ENCODE measurements around the gene CDKN1C. TPM values are rescaled to one million over a fixed set of nuclear protein-coding genes. Genes with fewer than 3 reads are reported as not detected.

Gene CDKN1C
- total RNA-seq, 1 experiment from 2014 or later, result 15.4 TPM

DNA sequence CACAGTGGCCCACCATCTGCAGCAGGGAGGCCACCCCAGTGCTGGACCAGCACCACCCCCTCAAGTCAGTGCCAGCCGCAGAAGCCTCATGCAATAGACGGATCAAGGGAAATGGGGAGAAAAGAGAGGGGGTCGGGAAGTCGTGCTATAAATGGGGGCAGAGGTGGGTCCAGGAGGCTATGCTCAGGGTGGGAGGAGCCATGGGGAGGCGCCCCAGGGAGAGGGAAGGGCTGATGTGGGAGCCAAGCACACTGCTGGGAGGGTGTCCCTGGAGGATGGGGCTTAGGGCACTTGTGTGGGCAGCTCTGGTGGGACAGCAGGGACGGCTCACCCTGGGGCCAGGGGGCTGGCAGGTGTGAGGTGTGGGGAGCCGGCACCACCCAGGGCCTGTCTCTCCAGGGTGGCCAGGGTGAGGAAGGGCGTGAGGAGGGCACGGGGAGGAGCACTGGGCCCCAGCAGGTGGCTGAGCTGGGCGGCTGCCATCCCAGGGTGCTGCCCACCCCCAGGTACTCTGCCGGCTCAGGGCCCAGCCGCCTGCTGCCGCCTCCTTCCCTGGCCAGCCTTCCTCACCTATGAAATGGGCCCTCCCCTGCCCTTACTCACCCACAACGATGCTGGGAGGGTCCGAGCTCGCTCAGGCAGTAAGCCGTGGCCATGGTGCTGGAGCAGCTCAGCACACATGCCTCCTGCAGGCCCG lies 25.7 kb upstream of the CDKN1C start:
- Histone ChIP-seq H3K56ac (ENCODE audit: insufficient read length, low read depth, low read length) (no peak overlapping the region), H3K79me1 (ENCODE audit: insufficient read depth, low read depth, low read length, poor library complexity, severe bottlenecking) (no peaks in the 10 kb centered on the region), H3K23ac (ENCODE audit: insufficient read length, low read depth, low read length) (no peak overlapping the region), H3K9me3 (ENCODE audit: control insufficient read depth, low read depth, low read length) (no peaks in the 10 kb centered on the region), H4K20me1 (ENCODE audit: control insufficient read depth, insufficient read depth, insufficient read length) (peaks cover 2% of the 10 kb centered on the region), H3K27ac (ENCODE audit: insufficient read length, low read depth, low read length) (no peak overlapping the region), H4K8ac (replicated peaks; ENCODE audit: insufficient read length, low read depth, low read length) (no peak overlapping the region), H3T11ph (ENCODE audit: low read length) (no peak overlapping the region), H3K18ac (ENCODE audit: insufficient read length, low read depth, low read length) (no peak overlapping the region), H2BK12ac (ENCODE audit: insufficient read length, low read depth, low read length) (no peak overlapping the region), H3K27me3 (ENCODE audit: insufficient read depth, low read length) (no peaks in the 10 kb centered on the region), H3K4me1 (ENCODE audit: insufficient read depth, low read length) (no peaks in the 10 kb centered on the region), H2BK5ac (ENCODE audit: insufficient read length, low read length) (no peak overlapping the region), H3K23me2 (ENCODE audit: insufficient read length, low read depth, low read length, poor library complexity, severe bottlenecking) (no peaks in the 10 kb centered on the region), H3K9ac (ENCODE audit: extremely low read depth, insufficient read length, low read length) (no peak overlapping the region), H2AFZ (ENCODE audit: low read length) (no peak overlapping the region), H3K4ac (ENCODE audit: low read depth, low read length) (no peak overlapping the region), H3K4me2 (ENCODE audit: insufficient read depth, insufficient read length, low read length) (no peak overlapping the region), H2BK120ac (ENCODE audit: low read depth, low read length, poor library complexity, severe bottlenecking) (no peak overlapping the region), H3K79me2 (ENCODE audit: insufficient read depth, low read length) (no peaks in the 10 kb centered on the region), H2BK15ac (ENCODE audit: low read depth, low read length) (no peak overlapping the region), H2BK20ac (ENCODE audit: low read depth, low read length, poor library complexity, severe bottlenecking) (no peak overlapping the region), H4K5ac (ENCODE audit: insufficient read length, low read depth, low read length) (no peak overlapping the region), H4K91ac (ENCODE audit: insufficient read length, low read depth, low read length) (no peak overlapping the region), H3K14ac (ENCODE audit: insufficient read depth, low read length) (no peak overlapping the region; the same call in 1 of the 2 replicates), H2AK5ac (ENCODE audit: insufficient read length, low read length) (no peak overlapping the region)
- Mint-ChIP-seq H3K36me3 (ENCODE audit: insufficient read depth in 1 of 3, low read depth in 3 of 3) (peaks cover 0 to 5% (median 3%) of the 10 kb centered on the region in 3 experiments; a peak in 3 of 7 replicates), H3K9me3 (peaks cover 0 to 7% of the 10 kb centered on the region in 2 experiments; a peak in 2 of 5 replicates), H3K27ac (no peak overlapping the region), H3K4me3 (no peak overlapping the region), H3K4me1 (peaks cover 10% of the 10 kb centered on the region in 2 experiments; a peak in 3 of 4 replicates), H3K27me3 (ENCODE audit: low read depth) (peaks cover 6% of the 10 kb centered on the region)
- no CpG with 5 or more reads among the region's 18 CpGs for WGBS (ENCODE audit: extremely low coverage, insufficient read length, low lambda C conversion rate)
- no peak for DNase-seq
- TF ChIP-seq, protein P1, sequence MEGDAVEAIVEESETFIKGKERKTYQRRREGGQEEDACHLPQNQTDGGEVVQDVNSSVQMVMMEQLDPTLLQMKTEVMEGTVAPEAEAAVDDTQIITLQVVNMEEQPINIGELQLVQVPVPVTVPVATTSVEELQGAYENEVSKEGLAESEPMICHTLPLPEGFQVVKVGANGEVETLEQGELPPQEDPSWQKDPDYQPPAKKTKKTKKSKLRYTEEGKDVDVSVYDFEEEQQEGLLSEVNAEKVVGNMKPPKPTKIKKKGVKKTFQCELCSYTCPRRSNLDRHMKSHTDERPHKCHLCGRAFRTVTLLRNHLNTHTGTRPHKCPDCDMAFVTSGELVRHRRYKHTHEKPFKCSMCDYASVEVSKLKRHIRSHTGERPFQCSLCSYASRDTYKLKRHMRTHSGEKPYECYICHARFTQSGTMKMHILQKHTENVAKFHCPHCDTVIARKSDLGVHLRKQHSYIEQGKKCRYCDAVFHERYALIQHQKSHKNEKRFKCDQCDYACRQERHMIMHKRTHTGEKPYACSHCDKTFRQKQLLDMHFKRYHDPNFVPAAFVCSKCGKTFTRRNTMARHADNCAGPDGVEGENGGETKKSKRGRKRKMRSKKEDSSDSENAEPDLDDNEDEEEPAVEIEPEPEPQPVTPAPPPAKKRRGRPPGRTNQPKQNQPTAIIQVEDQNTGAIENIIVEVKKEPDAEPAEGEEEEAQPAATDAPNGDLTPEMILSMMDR (conservative IDR thresholded peaks at IDR 0.05), result no peak
